ENCODE measurements around the gene SMIM10L1.

DNA sequence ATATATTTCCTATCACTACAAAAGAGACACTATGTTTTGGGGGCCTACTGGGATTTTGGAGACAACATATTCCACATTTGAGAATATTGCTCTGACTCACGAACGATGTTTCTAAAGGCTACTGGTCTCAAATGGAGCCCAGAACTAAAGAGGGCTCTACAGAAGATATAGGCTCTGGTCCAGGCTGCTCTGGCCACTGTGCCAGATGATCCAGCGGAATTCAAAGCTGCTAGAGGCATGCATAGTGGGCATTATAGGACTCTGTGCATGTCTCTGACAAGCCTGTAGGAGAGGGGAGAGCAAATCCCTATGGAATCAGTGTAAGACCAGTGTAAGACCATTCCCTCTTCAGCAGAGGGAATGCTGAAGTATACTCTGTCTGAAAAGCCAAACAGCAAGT, 40.6 kb upstream of the SMIM10L1 start:
- TF ChIP-seq ZFP30 (CRISPR knock-in tag; IDR thresholded peaks at IDR 0.05) (no peak), GLIS3 (CRISPR knock-in tag; IDR thresholded peaks at IDR 0.05) (no peak)

All from SK-N-SH treated with all-trans-retinoic acid at 6 μM for 48 hours (cell line).